Measurements from ENCODE around the gene CHRNE. TPM values are rescaled to one million over a fixed set of nuclear protein-coding genes. Genes with fewer than 3 reads are reported as not detected.

CHRNE gene
- polyA plus RNA-seq, 1 donor from 2014 or later: 0.25 TPM

DNA sequence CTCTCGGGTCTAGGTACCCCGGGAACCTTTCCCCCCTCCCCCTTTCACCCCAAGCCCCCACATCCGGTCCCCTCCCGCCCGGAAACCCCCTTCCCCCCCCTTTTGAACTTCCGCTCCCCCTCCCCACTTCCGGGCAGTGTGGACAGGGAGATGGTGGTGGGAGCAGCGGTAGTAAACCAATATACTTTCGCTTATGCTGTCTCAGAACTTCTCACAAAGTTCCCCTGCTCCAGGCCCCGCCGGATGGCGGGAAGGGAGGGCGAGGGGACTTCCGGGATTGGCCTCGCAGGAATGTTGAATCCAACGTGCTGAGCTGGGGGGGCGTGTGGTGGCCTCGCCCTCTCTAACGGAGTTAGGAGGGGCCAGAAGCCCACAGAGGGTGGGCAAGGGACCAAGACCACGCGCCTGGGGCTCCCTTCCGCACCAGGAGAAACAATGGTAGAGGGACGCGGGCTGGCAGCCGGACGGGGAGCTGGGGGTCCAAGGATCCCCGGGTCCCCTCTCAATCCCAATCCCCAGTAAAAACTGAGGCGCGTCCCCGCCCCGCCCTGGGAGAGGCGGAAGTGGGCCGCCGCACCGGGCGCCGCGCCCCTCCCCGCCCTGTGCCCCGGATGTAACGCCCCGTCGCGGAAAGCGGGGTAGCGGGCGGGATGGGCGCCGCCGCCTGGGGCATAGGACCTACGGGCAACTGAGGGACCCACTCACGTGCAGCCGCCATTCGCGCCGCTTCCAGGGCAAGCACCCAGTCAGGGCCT is 44.7 kb upstream of the CHRNE start:
- no peaks in the 10 kb centered on the region for H3K9me3 ChIP-seq (ENCODE audit: low read length)
- H2AFZ ChIP-seq (ENCODE audit: low read depth, low read length): peak overlapping the region; percentile 56
- no peaks in the 10 kb centered on the region for H3K36me3 ChIP-seq (ENCODE audit: insufficient read depth, low read length)
- H3K27ac ChIP-seq (ENCODE audit: low read length): peak overlapping the region; percentile 82
- H3K9ac ChIP-seq (ENCODE audit: low read length): peak overlapping the region; percentile 87
- H3K27me3 ChIP-seq (ENCODE audit: insufficient read depth, low read depth, low read length): peaks cover 3% of the 10 kb centered on the region
- no peaks in the 10 kb centered on the region for H4K20me1 ChIP-seq (ENCODE audit: insufficient read depth)
- no peaks in the 10 kb centered on the region for H3F3A ChIP-seq (ENCODE audit: insufficient read depth, low read length, poor library complexity, severe bottlenecking)
- no peak for TF ChIP-seq CTCF (IDR thresholded peaks at IDR 0.05; ENCODE audit: poor library complexity, severe bottlenecking)
- no peak for TF ChIP-seq SMC3 (conservative IDR thresholded peaks at IDR 0.05; ENCODE audit: poor library complexity)
- TF ChIP-seq TAF1 (IDR thresholded peaks at IDR 0.05; ENCODE audit: low read depth): no peak
- no peak for TF ChIP-seq RAD21 (conservative IDR thresholded peaks at IDR 0.05)
- TF ChIP-seq EP300 (conservative IDR thresholded peaks at IDR 0.05; ENCODE audit: poor library complexity, severe bottlenecking): no peak
- no peak for TF ChIP-seq MXI1 (conservative IDR thresholded peaks at IDR 0.05; ENCODE audit: poor library complexity, severe bottlenecking)
- TF ChIP-seq POLR2AphosphoS5 (IDR thresholded peaks at IDR 0.05): no peak
- TF ChIP-seq EZH2 (IDR thresholded peaks at IDR 0.05; ENCODE audit: borderline replicate concordance, insufficient read depth, low read length, poor library complexity, severe bottlenecking): no peak
- peak overlapping the region; percentile 76 for H3K4me2 ChIP-seq (ENCODE audit: low read length)
- H3K79me2 ChIP-seq (replicated peaks; ENCODE audit: insufficient read depth, low read length): peaks cover 5% of the 10 kb centered on the region
- no peaks in the 10 kb centered on the region for H3K9me2 ChIP-seq (ENCODE audit: insufficient read depth, low read length)
- peak overlapping the region; percentile 99 for H3K4me3 ChIP-seq (ENCODE audit: low read length)

- TF ChIP-seq EZH2 (IDR thresholded peaks at IDR 0.05; ENCODE audit: borderline replicate concordance, insufficient read depth, low read length, poor library complexity, severe bottlenecking): no peak
- TF ChIP-seq EP300 (conservative IDR thresholded peaks at IDR 0.05; ENCODE audit: poor library complexity, severe bottlenecking): no peak
- no peak for TF ChIP-seq CTCF (IDR thresholded peaks at IDR 0.05; ENCODE audit: poor library complexity, severe bottlenecking)
- TF ChIP-seq SMC3 (conservative IDR thresholded peaks at IDR 0.05; ENCODE audit: poor library complexity): no peak
- no peak for TF ChIP-seq POLR2AphosphoS5 (IDR thresholded peaks at IDR 0.05)
- no peak for TF ChIP-seq MXI1 (conservative IDR thresholded peaks at IDR 0.05; ENCODE audit: poor library complexity, severe bottlenecking)
- no peak for TF ChIP-seq RAD21 (conservative IDR thresholded peaks at IDR 0.05)
- no peak for TF ChIP-seq TAF1 (IDR thresholded peaks at IDR 0.05; ENCODE audit: low read depth)
- no peak for TF ChIP-seq REST (IDR thresholded peaks at IDR 0.05; ENCODE audit: borderline replicate concordance)
- no peaks in the 10 kb centered on the region for H4K20me1 ChIP-seq (ENCODE audit: insufficient read depth)
- no peak overlapping the region for H3K27ac ChIP-seq (ENCODE audit: low read length)
- H3K79me2 ChIP-seq (replicated peaks; ENCODE audit: insufficient read depth, low read length): peaks cover 5% of the 10 kb centered on the region
- peaks cover 3% of the 10 kb centered on the region for H3K27me3 ChIP-seq (ENCODE audit: insufficient read depth, low read depth, low read length)
- no peaks in the 10 kb centered on the region for H3K36me3 ChIP-seq (ENCODE audit: insufficient read depth, low read length)
- H3K9ac ChIP-seq (ENCODE audit: low read length): no peak overlapping the region
- H3K9me2 ChIP-seq (ENCODE audit: insufficient read depth, low read length): no peaks in the 10 kb centered on the region
- H3F3A ChIP-seq (ENCODE audit: insufficient read depth, low read length, poor library complexity, severe bottlenecking): no peaks in the 10 kb centered on the region
- no peaks in the 10 kb centered on the region for H3K9me3 ChIP-seq (ENCODE audit: low read length)
- H3K4me3 ChIP-seq (ENCODE audit: low read length): peak overlapping the region; percentile 99
- no peak overlapping the region for H2AFZ ChIP-seq (ENCODE audit: low read depth, low read length)
- no peak overlapping the region for H3K4me2 ChIP-seq (ENCODE audit: low read length)
Measured at GRCh38 chr17:4947010-4947410, 44.1 kb upstream of the CHRNE start.

Measured in neural cell (in vitro differentiated cells).